MCF 10A (cell line): ENCODE data around the gene MUC5AC. TPM values are rescaled to one million over a fixed set of nuclear protein-coding genes. Genes with fewer than 3 reads are reported as not detected.

Experiments used
- BruUV-seq: library from RNA; stranded (reverse); fragments of 400-500 nt; replicated peaks from 2 replicates; lab custom pipeline; 2021; lab: Mats Ljungman, UMichigan
- CTCF ChIA-PET: fragments of 300-600 bp; sonication (Branson Sonifier 250); formaldehyde crosslinking; extraction: SDS; loops from one replicate; lab custom pipeline; 2021; ENCODE audit warnings: antibody characterized with exemption, inconsistent platforms; lab: Yijun Ruan, JAX
- POLR2A ChIA-PET: fragments of 300-600, 350-650 bp; sonication (Branson Sonifier 250); formaldehyde crosslinking; extraction: SDS; loops from one replicate; lab custom pipeline; 2020; ENCODE audit warnings: antibody characterized with exemption, inconsistent platforms; lab: Yijun Ruan, JAX
- DNase-seq: peaks from one replicate; pipeline ENCODE4 v3.0.0-alpha.2; 2018; ENCODE audit not compliant: unreplicated experiment
- H3K27ac Mint-ChIP-seq: one replicate; pipeline ENCODE4 v1.8.0; 2022; ENCODE audit warnings: mild to moderate bottlenecking, low read depth, mixed read lengths; ENCODE audit not compliant: unreplicated experiment
- H3K27me3 Mint-ChIP-seq: one replicate; pipeline ENCODE4 v1.8.0; 2022; ENCODE audit warnings: mixed read lengths; ENCODE audit not compliant: insufficient read depth, unreplicated experiment
- H3K36me3 Mint-ChIP-seq: one replicate; pipeline ENCODE4 v1.8.0; 2022; ENCODE audit warnings: mild to moderate bottlenecking, moderate library complexity, mixed read lengths; ENCODE audit not compliant: insufficient read depth, unreplicated experiment
- H3K4me1 Mint-ChIP-seq: one replicate; pipeline ENCODE4 v1.8.0; 2022; ENCODE audit warnings: mixed read lengths; ENCODE audit not compliant: insufficient read depth, unreplicated experiment
- H3K4me3 Mint-ChIP-seq: one replicate; pipeline ENCODE4 v1.8.0; 2022; ENCODE audit warnings: mild to moderate bottlenecking, moderate library complexity, mixed read lengths; ENCODE audit not compliant: unreplicated experiment
- H3K9me3 Mint-ChIP-seq: one replicate; pipeline ENCODE4 v1.8.0; 2022; ENCODE audit warnings: mixed read lengths; ENCODE audit not compliant: unreplicated experiment
- intact Hi-C: fragments of 100-400 bp; cut with micrococcal nuclease; formaldehyde crosslinking; loops from 2 replicates; pipeline ENCODE4 v1.14.1; 2022
- total RNA-seq: library from RNA; stranded (reverse); gene quantifications from 2 replicates; pipeline ENCODE4 v1.2.3, GENCODE V29; 2022
- TF ChIP-seq, protein P1 (sequence below): fragments of 200-600 bp; IDR thresholded peaks from one replicate; pipeline ENCODE4 v1.8.0; 2022; ENCODE audit warnings: antibody characterized with exemption, mild to moderate bottlenecking; ENCODE audit not compliant: unreplicated experiment

Gene MUC5AC
- total RNA-seq, 1 experiment from 2014 or later: not detected

DNA sequence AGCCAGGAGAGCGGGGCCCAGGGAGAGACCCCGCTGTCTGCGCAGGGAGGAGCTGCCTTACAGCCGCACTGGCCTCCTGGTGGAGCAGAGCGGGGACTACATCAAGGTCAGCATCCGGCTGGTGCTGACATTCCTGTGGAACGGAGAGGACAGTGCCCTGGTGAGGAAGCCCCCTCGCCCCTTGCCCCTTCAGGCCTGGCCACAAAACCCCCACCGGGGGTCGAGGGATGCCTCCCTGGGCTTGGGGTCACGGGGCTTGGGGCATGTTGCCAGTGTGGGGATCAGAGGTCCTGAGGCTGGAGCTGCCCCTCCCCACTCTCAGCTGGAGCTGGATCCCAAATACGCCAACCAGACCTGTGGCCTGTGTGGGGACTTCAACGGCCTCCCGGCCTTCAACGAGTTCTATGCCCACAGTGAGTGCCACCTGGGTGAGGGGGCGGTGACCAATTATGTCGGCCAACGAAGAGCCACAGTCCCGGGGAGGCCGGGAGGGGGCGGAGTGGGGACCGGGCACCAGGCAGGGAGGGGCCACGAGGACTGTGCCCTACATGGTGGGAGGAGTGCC, 69.3 kb downstream of the MUC5AC start:
- TF ChIP-seq, protein P1, sequence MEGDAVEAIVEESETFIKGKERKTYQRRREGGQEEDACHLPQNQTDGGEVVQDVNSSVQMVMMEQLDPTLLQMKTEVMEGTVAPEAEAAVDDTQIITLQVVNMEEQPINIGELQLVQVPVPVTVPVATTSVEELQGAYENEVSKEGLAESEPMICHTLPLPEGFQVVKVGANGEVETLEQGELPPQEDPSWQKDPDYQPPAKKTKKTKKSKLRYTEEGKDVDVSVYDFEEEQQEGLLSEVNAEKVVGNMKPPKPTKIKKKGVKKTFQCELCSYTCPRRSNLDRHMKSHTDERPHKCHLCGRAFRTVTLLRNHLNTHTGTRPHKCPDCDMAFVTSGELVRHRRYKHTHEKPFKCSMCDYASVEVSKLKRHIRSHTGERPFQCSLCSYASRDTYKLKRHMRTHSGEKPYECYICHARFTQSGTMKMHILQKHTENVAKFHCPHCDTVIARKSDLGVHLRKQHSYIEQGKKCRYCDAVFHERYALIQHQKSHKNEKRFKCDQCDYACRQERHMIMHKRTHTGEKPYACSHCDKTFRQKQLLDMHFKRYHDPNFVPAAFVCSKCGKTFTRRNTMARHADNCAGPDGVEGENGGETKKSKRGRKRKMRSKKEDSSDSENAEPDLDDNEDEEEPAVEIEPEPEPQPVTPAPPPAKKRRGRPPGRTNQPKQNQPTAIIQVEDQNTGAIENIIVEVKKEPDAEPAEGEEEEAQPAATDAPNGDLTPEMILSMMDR: no peak
- CTCF ChIA-PET: no interaction called here
- no peaks in the 10 kb centered on the region for H3K9me3 Mint-ChIP-seq

DNA sequence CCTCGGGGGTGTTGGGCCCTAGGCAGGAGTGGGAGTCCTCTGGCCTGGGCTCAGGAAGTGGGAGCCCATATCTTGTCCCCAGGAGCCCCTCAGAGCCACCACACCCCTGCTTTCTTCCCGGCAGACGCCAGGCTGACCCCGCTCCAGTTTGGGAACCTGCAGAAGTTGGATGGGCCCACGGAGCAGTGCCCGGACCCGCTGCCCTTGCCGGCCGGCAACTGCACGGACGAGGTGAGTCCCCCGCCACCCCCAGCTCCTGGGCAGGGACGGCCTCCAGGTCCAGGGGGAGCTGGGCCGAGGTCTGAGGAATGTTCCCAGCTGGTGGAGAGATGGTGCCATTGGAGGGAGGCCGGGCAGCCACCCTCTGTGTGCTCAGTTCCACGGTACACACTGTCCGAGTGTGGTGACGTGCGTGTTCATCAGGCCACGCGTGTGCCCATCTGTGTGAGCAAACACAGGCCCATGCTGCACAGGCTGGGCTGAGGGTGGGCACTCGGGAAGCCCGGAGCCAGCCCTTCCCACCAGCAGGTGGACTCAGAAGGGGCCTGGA, 69.9 kb downstream of the MUC5AC start:
- peaks cover 10% of the 10 kb centered on the region for H3K27me3 Mint-ChIP-seq
- no peak for DNase-seq
- ChIA-PET POLR2A (no interaction called here), CTCF (no interaction called here)
- no TSS peak for BruUV-seq
- no peaks in the 10 kb centered on the region for H3K9me3 Mint-ChIP-seq
- H3K36me3 Mint-ChIP-seq: no peaks in the 10 kb centered on the region
- no peak overlapping the region for H3K4me3 Mint-ChIP-seq
- no peaks in the 10 kb centered on the region for H3K4me1 Mint-ChIP-seq
- intact Hi-C loops: no loop called here
- H3K27ac Mint-ChIP-seq: no peak overlapping the region
- TF ChIP-seq, protein P1: no peak

More for the DNA sequence above, 69.3 kb downstream of the MUC5AC start:
- Mint-ChIP-seq H3K27ac (no peak overlapping the region), H3K4me1 (no peaks in the 10 kb centered on the region), H3K36me3 (no peaks in the 10 kb centered on the region), H3K27me3 (peaks cover 10% of the 10 kb centered on the region), H3K4me3 (no peak overlapping the region)
- DNase-seq: no peak
- no TSS peak for BruUV-seq
- intact Hi-C loops: no loop called here
- POLR2A ChIA-PET: no interaction called here

DNA sequence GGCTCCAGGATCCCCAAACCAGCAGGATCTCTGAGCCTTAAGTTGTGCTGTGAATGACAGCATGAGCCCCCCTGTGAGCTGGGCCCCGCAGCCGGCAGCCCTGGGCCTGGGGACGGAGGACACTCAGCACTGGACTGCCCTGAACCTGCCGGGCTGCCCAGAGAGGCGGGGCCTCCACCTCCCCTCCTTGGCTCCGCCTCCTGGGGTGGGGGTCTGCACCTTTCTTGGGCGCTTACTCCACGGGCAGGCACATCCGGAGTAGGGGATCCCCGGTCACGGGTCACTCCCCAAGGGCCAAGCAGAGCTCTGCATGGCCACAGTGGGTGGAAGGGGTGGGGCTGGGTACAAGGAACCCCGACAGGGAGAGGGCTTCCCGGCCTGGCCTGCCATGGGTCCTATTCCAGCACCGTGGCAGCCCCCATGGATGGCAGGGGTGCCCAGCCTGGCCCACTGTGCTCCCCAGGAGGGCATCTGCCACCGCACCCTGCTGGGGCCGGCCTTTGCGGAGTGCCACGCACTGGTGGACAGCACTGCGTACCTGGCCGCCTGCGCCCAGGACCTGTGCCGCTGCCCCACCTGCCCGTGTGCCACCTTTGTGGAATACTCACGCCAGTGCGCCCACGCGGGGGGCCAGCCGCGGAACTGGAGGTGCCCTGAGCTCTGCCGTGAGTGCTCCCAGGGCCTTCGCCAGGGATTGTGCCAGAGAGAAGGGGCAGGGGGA, 70.5 kb downstream of the MUC5AC start:
- no peak overlapping the region for H3K4me3 Mint-ChIP-seq
- POLR2A ChIA-PET: no interaction called here
- CTCF ChIA-PET: no interaction called here
- TF ChIP-seq, protein P1: no peak
- no TSS peak for BruUV-seq
- H3K4me1 Mint-ChIP-seq: no peaks in the 10 kb centered on the region
- H3K36me3 Mint-ChIP-seq: no peaks in the 10 kb centered on the region
- H3K27me3 Mint-ChIP-seq: peaks cover 10% of the 10 kb centered on the region
- H3K27ac Mint-ChIP-seq: no peak overlapping the region
- H3K9me3 Mint-ChIP-seq: no peaks in the 10 kb centered on the region
- DNase-seq: no peak
- intact Hi-C loops: no loop called here

DNA sequence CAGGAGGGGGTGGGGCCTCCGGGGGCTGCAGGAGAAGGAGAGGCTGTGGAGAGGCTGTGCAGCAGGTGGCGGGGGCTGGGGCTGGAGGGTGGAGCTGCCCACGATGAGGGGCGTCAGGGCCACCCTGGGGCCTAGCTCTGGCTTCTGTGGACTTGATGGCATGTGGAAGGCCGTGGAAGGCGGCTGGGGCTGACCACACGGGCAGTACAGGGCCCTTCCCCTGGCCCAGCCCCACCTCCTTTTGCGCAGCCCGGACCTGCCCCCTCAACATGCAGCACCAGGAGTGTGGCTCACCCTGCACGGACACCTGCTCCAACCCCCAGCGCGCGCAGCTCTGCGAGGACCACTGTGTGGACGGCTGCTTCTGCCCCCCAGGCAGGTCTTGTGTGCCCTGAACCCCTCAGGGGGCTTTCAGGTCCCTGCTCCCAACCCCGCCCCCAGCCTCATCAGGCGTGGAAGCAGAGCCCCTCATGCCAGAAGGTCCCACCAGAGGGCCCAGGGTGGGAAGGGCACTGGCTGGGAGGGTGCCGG, 71.2 kb downstream of the MUC5AC start:
- no peak overlapping the region for H3K4me3 Mint-ChIP-seq
- H3K4me1 Mint-ChIP-seq: no peaks in the 10 kb centered on the region
- ChIA-PET POLR2A (no interaction called here), CTCF (no interaction called here)
- intact Hi-C loops: no loop called here
- no peaks in the 10 kb centered on the region for H3K9me3 Mint-ChIP-seq
- no peaks in the 10 kb centered on the region for H3K36me3 Mint-ChIP-seq
- TF ChIP-seq, protein P1: no peak
- no peak for DNase-seq
- H3K27ac Mint-ChIP-seq: no peak overlapping the region
- peaks cover 6% of the 10 kb centered on the region for H3K27me3 Mint-ChIP-seq
- BruUV-seq: no TSS peak
